CD4-positive, alpha-beta T cell treated with Interleukin-2 at 100 ng/mL for 4 hours (primary cell): ENCODE results near the gene TOE1.
"Not testable (repeated sequence)": the region's sequence is repeated elsewhere in the genome, so short reads cannot be mapped to it uniquely, and the experiment has no call there.

Experiments
- DNase-seq: peaks from one replicate; pipeline ENCODE4 v3.0.0-alpha.2; 2020; ENCODE audit warnings: low spot score

TOE1 gene

GRCh38 chr1:45355683-45356082, 15.7 kb downstream of the TOE1 start:
- DNase-seq, result no peak

GRCh38 chr1:45356186-45356585, 16.2 kb downstream of the TOE1 start:
- DNase-seq, result no peak

- peak; percentile 53 for DNase-seq
These were observed 20.0 kb downstream of the TOE1 start for GRCh38 chr1:45359882-45360513.

- not testable (repeated sequence) for DNase-seq
These were observed 21.0 kb downstream of the TOE1 start for GRCh38 chr1:45360981-45361380.

- DNase-seq, result no peak
These were observed 24.3 kb downstream of the TOE1 start for GRCh38 chr1:45364294-45364693.

- DNase-seq, result no peak
These were observed 25.1 kb downstream of the TOE1 start for GRCh38 chr1:45365051-45365450.

- no peak for DNase-seq
These were observed 30.6 kb downstream of the TOE1 start for GRCh38 chr1:45370575-45370974.

GRCh38 chr1:45373573-45373972, 33.6 kb downstream of the TOE1 start:
- DNase-seq, result no peak

- no peak for DNase-seq
These were observed 35.4 kb downstream of the TOE1 start for GRCh38 chr1:45375104-45376090.

GRCh38 chr1:45378184-45378583, 38.2 kb downstream of the TOE1 start:
- no peak for DNase-seq

- DNase-seq, result no peak
These were observed 39.6 kb downstream of the TOE1 start for GRCh38 chr1:45379524-45379923.

GRCh38 chr1:45380125-45380524, 40.2 kb downstream of the TOE1 start:
- no peak for DNase-seq

- no peak for DNase-seq
These were observed 40.8 kb downstream of the TOE1 start for GRCh38 chr1:45380730-45381129.

GRCh38 chr1:45381243-45381642, 41.3 kb downstream of the TOE1 start:
- no peak for DNase-seq

- no peak for DNase-seq
These were observed 43.2 kb downstream of the TOE1 start for GRCh38 chr1:45383191-45383590.

GRCh38 chr1:45384213-45384612, 44.2 kb downstream of the TOE1 start:
- not testable (repeated sequence) for DNase-seq

GRCh38 chr1:45385302-45385701, 45.3 kb downstream of the TOE1 start:
- no peak for DNase-seq

- DNase-seq, result no peak
These were observed 46.2 kb downstream of the TOE1 start for GRCh38 chr1:45386219-45386618.
